ENCODE data around the gene B4GAT1.
"Not testable (repeated sequence)": the region's sequence is repeated elsewhere in the genome, so short reads cannot be mapped to it uniquely, and the experiment has no call there.

Gene B4GAT1

GRCh38 chr11:66347425-66348276, at the start of gene B4GAT1:
Gene B4GAT1 (minus strand): TSS chr11:66347629. CDS start chr11:66347545, 84 bp downstream.
- peak; percentile 82 to 88 for DNase-seq (ENCODE audit: low read depth in 2 of 2)

DNA sequence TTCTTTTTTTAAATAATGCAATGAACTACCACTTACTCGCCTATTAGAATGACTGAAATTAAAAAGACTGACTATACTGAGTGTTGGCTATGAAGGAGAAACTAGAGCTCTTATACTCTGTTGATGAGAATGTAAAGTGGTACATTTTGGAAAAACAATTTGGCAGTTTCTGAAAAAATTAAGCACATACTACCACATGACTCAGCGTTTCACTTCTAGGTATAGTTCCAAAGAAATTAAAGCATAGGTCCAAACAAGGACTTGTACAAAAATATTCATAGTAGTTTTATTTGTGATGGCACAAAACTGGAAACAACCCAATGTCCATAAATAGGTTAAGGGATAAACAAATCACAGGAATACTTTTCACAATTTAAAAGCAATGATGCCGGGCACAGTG, 46.5 kb upstream of the B4GAT1 start:
- DNase-seq (ENCODE audit: low read depth in 2 of 2): no peak

DNA sequence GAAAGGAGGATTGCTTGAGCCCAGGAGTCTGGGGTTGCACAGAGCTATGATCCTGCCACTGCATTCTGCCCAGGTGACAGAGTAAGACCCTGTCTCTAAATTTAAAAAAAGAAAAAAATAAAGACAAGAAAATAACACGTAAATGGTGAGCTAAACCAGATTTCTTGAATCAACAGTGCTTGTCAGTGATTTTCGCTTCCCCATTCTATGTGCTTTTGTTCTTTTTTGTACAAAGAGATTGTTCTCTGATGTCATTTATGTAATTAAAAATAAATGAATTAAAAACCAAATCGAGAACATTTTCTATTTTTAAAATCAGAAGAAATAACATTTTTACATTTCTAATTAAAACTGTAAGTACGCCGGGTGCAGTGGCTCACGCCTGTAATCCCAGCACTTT, 43.9 kb upstream of the B4GAT1 start:
- DNase-seq (ENCODE audit: low read depth in 2 of 2): no peak

DNA sequence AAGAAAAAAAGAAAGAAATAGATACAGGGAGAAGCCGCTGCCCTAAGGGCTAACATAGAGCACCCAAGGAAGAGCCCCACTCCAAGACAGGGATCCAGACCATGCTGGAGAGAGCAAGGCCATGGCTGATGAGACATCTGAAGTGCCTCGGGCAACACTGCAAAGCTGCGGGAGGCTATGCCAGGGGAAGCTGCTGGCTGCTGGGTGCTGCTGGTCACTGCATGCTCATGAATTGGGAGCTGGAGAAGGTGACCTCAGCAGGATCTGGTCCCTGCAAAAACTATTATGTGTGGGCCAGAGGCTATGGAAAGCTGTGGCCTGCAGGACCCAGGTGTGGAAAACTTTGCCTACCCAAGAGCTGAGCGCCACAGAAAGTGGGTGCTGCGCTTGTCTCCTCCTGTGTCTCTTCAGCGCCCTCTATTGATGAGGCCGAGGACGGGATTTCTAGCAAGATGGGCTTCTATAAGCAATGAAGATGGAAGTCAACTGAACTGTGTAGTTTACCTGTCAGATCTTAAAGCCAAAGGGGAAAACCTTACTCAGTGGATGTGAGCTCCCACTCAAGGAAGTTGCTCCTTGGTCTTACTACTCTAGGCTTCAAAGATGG, 41.5 kb upstream of the B4GAT1 start:
- DNase-seq (ENCODE audit: low read depth in 2 of 2): peak; percentile 24 to 66

DNA sequence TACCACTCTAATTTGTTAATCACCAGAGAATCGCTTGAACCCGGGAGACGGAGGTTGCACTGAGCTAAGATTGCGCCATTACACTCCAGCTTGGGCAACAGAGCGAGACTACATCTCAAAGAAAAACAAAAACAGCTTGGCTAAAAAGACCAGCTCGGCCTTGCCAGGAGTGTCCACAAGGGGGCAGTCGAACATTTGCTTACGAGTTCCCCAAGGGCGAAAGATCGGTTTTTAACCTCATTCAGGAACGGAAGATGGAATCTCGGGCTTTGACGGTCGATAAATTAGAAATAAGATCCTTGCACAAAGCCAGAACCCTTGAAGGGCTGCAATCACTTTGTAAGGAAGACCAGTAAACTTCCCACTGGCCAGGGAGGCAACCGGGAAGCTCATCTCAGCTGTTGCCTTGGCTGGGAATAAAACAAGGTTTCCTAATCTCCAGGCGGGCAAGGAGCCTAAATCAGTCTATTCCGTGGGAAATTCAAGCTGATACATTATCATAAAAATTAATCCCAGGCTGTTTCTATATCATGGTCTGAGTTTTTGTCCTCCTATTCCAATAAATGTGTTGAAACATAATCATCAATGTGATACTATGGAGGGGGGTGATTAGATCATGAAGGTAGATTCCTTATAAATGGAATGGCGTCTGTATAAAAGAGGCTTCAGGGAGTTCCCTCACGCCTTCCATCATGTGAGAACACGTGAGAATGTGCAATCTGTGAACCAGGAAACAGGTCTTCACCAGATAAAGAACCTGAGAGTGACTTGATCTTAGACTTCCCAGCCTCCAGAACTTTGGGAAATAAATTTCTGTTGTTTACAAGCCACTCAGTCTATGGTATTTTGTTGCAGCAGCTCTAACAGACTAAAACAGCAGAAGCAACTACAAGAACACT, 39.0 kb upstream of the B4GAT1 start:
- DNase-seq (ENCODE audit: low read depth in 2 of 2): peak; percentile 58 to 88

- DNase-seq (ENCODE audit: low read depth in 2 of 2): not testable (repeated sequence)
These were observed 36.9 kb upstream of the B4GAT1 start for GRCh38 chr11:66384316-66384715.

- DNase-seq (ENCODE audit: low read depth in 2 of 2): not testable (repeated sequence)
These were observed 32.8 kb upstream of the B4GAT1 start for GRCh38 chr11:66380264-66380663.

GRCh38 chr11:66373690-66374287, 26.4 kb upstream of the B4GAT1 start:
- DNase-seq (ENCODE audit: low read depth in 2 of 2): not testable (repeated sequence)

DNA sequence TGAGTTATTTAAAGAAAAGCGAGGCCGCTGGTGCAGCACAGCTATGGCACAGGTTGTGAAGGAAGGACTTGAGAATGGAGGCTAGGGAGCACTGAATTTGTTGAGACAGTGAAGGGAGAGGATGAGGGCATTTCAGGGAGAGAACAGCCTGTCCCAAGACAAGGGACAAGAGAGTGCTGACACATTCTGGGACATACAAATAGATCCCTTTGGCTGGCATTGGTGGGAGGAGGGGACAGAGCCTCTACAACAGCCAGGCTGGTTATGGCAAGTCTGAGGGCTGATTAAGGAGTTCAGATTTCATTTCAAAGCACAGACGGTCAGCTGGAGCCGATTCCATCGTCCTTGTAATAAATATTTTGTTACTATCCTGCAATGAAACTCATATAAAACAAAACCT, 25.8 kb upstream of the B4GAT1 start:
- no peak for DNase-seq (ENCODE audit: low read depth in 2 of 2)

GRCh38 chr11:66371627-66372415, 24.4 kb upstream of the B4GAT1 start, which contains the start of gene SLC29A2:
Gene SLC29A2 (minus strand): TSS chr11:66371760. CDS start chr11:66371591, 169 bp downstream.
- DNase-seq (ENCODE audit: low read depth in 2 of 2): peak; percentile 52 to 74

DNA sequence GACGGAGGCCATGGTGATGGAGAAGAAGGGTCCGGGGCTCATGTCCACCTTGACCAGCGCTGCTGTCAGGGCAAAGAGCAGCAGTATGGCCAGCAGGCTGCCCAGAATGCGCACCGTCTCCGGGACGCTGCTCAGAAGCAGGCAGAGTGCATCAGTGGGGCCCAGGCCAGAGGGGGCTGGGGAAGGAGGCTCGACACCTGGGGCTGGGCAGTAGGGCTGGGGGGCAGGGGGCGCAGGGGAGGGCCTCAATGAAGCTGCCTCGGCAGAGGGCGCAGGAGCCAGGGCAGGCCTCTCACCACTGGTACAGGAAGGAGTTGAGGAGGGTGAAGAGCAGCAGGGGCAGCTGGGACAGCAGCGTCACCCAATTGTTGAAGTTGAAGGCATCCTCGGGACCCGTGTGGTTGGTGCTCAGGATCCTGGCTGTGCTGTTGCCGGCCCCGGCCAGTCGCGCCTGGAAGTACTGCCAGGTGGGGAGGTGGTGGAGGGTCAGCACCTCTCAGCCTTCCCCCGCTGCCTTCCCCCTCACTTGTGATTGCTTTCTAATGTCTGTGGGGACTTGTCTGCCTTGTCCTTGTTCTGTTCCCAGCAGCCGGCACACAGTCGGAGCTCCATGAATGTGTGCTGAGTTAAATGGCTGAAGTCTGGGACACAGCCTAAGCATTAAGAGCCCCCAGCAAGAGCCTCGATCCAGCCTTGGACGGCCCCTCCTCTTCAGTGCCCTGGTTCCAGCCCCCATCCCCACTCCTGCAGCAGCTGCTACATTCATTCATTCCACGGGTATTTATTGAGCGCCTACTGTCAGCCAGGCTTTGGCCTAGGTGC, 21.9 kb upstream of the B4GAT1 start:
- DNase-seq (ENCODE audit: low read depth in 2 of 2): no peak

DNA sequence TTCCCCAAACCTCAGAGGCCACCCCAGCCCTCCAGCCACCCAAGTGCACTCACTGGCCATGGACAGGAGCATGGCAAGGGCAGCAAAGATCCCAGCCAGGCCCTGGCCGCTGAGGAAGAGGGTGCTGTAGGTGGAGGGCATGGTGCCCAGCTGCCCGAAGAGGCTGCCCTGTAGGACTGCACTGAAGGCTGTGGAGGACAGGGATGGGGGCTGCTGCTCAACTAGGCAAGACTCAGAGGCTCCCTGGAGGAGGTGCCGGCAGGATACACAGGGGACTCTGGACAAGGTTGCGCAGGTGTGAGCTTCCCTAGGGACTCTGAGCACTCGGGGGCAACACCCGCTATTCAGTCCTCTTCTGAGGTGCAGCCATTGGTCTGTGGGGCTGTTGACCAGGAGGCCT, 21.1 kb upstream of the B4GAT1 start:
- no peak for DNase-seq (ENCODE audit: low read depth in 2 of 2)

- no peak for DNase-seq (ENCODE audit: low read depth in 2 of 2)
These were observed 20.3 kb upstream of the B4GAT1 start for GRCh38 chr11:66367561-66368312.

DNA sequence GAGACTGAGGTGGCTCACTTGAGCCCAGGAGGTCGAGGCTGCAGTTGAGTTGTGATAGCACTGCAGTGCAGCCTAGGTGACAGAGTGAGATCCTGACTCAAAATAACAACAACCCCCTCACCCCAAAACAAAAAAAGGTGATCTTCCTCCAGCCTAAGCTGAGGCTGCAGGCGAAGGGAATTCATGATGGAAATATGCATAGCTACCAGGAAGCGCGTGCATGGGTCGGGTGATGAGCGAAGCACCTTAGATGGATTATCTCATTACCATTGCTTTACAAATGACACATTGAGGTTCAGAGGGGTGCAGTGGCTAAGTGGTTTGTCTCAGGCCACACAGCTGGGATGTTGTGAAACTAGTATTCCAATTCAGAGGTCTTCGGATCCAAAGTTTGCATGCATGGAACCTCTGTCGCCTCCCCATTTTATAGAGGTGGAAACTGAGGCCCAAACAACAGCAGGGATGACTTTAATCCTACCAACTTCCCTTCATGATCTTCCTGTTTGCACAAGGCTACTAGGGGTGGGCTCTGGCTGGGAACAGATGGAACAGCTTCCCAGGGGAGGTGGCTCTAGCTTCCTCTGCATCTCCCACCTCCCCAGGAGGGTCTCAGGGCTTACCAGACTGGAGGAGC, 19.5 kb upstream of the B4GAT1 start:
- no peak for DNase-seq (ENCODE audit: low read depth in 2 of 2)

GRCh38 chr11:66365711-66366619, 18.5 kb upstream of the B4GAT1 start:
- DNase-seq (ENCODE audit: low read depth in 2 of 2): no peak

GRCh38 chr11:66365166-66365565, 17.7 kb upstream of the B4GAT1 start:
- DNase-seq (ENCODE audit: low read depth in 2 of 2): no peak

DNA sequence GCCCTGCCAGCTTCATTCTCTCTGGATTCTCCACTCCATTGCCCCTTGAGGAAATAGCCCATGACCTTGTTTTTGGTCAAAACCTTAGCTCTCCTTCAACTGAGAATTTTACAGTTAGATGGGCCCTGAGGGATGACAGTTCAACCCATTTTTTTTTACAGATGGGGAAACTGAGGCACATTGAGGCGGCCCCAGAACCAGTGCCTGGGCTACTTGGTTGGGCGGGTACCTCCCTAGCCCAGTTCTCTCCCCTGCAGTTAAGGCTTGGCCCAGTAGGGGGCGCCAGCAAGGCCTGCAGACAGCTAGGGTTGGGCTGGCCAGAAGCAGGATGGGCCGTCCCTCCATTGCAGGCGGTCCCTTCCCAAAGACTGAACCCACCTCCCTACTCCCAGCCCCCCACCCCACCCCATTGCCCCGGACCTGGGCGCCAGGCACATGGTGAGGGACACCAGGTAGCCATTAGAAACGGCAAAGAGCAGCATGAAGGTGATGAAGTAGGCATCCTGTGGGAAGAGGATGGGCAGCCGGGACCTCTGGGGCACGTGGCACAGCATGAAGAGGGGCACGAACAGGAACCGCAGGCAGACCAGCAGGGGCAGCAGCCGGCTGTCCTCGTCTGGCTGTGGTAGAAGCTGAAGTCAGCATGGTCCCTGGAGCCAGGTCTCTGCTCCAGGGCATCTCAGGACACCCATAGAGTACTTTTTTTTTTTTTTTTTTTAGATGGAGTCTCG, 16.5 kb upstream of the B4GAT1 start:
- DNase-seq (ENCODE audit: low read depth in 2 of 2): peak; percentile 43 to 80
